Epithelial cell of esophagus (primary cell): Measurements from ENCODE around the gene LRRC10B.

Experiments used
- DNase-seq: peaks from one replicate; pipeline ENCODE4 v3.0.0; 2010; ENCODE audit warnings: low read depth
- H3K4me3 ChIP-seq: 2 replicates; pipeline ENCODE4 v1.5.1; 2011; ENCODE audit warnings: mild to moderate bottlenecking, low read length, control low read depth
- CTCF ChIP-seq: IDR thresholded peaks from 2 replicates; pipeline ENCODE4 v1.5.1; 2011; ENCODE audit warnings: low read depth, mild to moderate bottlenecking, low read length, control low read depth, inconsistent platforms; ENCODE audit not compliant: insufficient read depth; ENCODE audit errors: missing control alignments

Gene LRRC10B

DNA sequence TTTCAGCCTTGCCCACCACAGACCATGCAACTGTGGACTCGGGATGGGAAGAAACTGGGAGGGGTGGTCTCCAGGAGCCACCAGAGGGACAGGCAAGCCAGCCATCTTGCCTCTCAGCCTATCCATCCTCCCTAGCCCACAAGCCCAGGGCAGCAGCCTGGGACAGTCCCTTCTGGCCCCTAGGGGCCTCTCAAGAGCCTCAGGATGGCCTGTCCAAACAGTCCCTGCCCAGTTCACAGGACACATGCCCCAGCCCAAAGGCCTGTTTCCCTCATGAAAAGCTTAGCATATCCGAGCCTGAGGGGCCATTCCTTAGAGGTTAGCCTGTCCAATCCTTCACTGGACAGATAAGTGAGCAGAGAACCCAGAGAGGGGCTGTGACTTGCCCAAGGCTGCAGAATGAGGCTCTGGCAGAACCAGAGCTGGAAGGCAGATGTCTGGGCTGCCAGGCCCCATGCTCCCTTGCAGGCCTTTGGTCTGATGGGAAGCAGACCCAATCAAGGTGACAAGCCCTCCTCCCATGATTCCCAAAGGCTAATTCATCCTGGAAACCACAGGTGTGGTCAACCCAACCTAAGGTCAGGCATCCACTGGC, 28.2 kb downstream of the LRRC10B start:
- no peak for DNase-seq
- no peak for TF ChIP-seq CTCF
- no peak overlapping the region for H3K4me3 ChIP-seq

- H3K4me3 ChIP-seq = no peak overlapping the region
- no peak for TF ChIP-seq CTCF
- DNase-seq = no peak
These were observed 28.8 kb downstream of the LRRC10B start for GRCh38 chr11:61537326-61537725.

DNA sequence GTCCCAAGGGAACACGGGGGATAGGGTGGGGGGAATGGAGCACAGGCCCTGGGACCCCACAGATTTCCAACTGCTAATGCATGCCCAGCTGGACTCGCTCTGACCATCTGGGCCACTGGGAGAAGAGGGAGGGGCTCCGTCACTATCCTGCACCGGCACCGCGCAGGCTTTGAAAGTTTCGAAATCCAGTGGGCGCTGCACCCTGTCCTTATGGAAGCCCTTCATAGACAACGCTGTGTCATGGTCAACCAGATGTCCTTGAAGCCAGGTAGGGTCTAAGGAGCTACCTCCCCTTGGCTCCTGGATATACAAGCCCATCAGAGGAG, 30.1 kb downstream of the LRRC10B start:
- DNase-seq = no peak
- no peak overlapping the region for H3K4me3 ChIP-seq
- no peak for TF ChIP-seq CTCF

GRCh38 chr11:61539006-61539405, 30.5 kb downstream of the LRRC10B start:
- no peak for DNase-seq
- no peak overlapping the region for H3K4me3 ChIP-seq
- TF ChIP-seq CTCF = no peak

DNA sequence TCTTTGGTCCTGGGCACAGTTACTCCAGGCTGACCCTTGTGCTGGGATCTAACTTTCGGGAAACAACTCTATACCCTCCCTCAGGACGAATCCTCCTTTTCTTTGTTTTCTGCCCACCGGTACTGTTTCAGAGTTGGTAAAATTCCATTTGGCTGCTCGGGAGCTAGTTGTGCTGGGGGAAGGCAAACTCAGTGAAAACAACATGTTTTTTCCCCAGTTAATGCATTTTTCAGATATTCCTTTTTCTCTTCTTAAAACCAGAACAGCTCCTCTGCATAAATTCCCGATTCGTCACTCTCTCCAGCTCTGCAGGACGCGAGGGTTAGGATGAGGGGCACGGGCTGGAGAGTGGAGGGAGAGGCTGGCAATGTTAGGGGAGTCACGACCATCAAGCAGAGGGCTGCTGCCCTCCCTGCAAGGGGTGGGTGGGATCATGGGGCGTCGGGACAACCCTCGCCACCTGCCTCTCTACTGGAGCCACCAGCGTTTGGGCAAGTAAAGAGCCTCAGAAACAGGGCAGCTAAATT, 31.3 kb downstream of the LRRC10B start:
- TF ChIP-seq CTCF = no peak
- no peak for DNase-seq
- H3K4me3 ChIP-seq = no peak overlapping the region

GRCh38 chr11:61540528-61540927, 32.0 kb downstream of the LRRC10B start:
- H3K4me3 ChIP-seq = no peak overlapping the region
- DNase-seq = no peak
- TF ChIP-seq CTCF = no peak

DNA sequence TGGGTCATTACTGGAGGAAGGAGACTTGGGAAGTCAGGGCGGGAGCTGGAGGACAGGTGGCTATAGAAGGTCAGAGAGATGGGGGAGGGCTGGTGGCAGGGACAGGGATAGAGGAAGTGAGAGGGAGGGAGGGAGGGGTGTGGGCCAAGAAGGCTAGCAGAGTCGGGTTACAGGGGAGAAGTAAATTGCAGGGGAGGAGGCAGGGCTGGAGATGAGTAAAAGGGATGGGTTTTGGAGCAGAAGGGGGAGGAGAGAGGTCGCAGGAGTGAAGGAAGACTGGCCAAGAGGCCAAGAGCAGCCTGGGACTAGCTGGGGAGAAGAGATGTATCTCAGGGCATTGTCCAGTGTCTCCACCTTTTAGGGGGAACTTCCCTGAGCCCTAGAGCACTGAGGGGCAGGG, 33.0 kb downstream of the LRRC10B start:
- no peak overlapping the region for H3K4me3 ChIP-seq
- no peak for DNase-seq
- TF ChIP-seq CTCF = no peak
